GM04504 (cell line): ENCODE measurements around the gene DNASE2.
"Not testable (repeated sequence)": the region's sequence is repeated elsewhere in the genome, so short reads cannot be mapped to it uniquely, and the experiment has no call there.

Experiments
- DNase-seq: peaks from one replicate; pipeline ENCODE4 v3.0.0-alpha.2; 2012; ENCODE audit warnings: low read depth

DNASE2 gene

DNA sequence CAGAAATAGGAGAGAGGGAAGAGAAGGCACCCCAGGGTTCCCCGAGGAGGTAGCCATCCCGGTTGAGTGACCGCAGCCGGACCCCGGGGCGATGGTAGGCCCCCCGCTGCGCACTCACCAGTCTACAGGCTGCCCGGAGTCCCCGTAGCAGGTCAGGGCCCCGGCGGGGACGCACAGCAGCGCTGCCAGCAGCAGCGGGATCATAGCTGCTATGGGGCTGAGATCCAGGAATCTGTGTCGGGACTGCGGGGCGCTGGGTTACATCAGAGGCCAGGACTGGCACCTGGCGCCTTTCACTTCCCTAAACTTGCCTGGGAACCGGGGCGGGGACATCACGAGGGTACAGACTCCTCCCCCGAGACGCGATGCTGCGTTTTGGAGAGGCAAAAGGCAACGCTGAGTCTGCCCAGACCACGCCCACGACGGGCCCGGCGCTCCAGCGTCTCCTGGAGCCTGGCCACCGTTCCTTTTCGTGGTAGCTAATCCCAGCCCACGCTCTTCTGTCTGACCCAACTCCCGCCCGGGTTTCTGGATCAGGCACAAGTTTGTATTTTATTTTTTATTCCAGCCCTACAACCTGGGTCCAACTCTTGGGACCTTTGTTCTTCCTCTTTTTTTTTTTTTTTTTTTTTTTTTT is at the start of gene DNASE2:
DNASE2 (minus strand) TSS at position 278 of the 637 bp plus-strand sequence; CDS start at position 204, 74 bp downstream.
- peak; percentile 81 for DNase-seq

GRCh38 chr19:12930002-12930645 is 48.9 kb upstream of the DNASE2 start:
- DNase-seq = no peak

DNA sequence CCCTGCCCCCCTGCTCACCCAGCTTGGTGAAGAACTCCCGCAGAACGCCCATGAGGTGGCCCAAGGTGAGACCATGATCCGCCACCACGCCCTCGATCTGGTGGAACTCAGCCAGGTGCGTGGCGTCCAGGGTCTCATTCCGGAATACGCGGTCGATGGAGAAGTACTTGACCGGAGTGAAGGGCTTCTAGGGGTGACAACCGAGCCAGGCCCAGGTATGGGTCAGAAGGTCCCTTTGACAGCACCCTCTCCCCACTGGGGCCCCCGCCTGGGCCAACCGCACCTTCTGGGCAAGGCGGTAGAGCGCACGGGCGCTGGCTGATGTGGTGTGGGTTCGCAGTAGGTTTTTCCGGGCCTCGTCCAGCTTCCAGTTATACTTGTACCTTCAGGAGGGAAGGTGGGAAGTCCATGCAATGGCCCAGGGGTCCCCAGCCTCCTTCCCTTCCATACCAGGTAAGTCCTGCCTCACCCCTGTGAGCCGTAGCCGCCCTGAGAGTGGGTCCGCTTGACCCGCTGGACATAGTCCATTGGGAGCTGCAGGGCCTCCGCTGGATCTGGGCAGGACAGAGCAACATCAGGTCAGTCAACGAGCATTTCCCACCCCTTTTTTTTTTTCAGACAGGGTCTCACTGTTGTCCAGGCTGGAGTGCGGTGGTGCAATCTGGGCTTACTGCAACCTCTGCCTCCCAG is 43.5 kb upstream of the DNASE2 start:
- no peak for DNase-seq

DNA sequence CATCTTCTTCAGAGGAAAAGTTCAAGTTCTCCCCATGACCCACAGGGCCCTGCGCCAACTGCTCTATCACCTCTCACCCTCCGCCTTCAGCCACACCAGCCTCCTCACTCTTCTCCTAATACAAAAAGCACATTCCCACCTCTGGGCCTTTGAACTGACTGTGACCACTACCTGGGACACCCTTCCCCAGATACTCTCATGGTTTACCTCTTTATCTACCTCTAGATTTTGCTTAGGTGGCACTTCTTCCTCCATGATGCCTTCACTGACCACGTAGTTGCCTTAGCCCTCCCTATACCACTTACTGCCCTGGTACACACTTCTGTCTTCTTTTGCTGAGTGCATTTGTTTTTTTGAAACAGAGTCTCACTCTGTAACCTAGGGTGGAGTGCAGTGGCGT is 41.7 kb upstream of the DNASE2 start:
- no peak for DNase-seq

DNA sequence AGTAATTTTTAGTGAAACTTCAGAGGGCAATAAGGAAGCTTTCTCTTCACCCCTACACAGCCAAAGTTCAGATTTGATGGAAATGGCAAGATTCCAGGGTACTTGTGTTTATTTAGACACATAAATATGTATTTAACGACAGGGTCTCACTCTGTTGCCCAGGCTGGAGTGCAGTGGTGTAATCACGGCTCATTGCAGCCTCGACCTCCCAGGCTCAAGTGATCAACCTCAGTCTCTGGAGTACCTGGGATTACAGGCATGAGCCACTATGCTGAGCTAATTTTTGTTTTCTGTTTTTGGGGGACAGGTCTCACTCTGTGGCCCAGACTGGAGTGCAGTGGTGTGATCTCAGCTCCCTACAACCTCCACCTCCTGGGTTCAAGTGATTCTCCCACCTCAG is 39.8 kb upstream of the DNASE2 start:
- DNase-seq = no peak

DNA sequence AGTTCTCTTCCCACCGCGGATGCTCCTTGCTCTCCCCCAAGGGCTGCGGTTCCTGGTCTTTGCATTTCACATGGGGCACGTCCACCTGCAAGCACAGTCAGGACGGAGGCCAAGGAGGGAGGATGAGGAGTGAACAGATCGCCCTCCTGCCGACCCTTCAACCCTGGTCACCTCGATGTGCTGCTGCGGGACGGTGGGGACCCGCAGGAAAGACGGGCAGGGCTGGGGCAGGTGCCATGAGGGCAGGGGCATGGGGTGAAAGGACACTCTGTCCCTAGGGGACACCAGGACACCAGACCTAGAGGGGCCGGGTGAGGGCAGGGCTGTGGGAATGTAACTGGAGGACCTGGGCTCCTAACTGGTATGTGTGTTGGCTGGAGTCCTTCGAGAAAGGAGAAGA is 37.0 kb upstream of the DNASE2 start:
- DNase-seq = no peak

DNA sequence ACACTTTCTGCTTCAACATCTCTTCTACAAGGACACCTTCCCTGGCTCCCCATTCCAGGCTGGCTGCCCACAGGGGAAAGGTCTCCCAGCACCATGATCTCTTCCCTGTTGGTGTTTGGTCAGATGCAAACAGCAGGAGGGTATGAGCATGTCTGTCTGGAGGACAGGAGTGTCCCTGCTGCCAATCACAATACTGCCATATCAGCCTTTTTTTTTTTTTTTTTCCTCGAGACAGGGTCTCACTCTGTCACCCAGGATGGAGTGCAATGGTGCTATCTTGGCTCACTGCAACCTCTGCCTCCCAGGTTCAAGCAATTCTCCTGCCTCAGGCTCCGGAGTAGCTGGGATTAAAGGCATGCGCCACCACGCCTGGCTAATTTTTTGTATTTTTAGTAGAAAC is 34.6 kb upstream of the DNASE2 start:
- DNase-seq = not testable (repeated sequence)

- peak; percentile 28 for DNase-seq
Measured at GRCh38 chr19:12913851-12914690, 32.8 kb upstream of the DNASE2 start.

DNA sequence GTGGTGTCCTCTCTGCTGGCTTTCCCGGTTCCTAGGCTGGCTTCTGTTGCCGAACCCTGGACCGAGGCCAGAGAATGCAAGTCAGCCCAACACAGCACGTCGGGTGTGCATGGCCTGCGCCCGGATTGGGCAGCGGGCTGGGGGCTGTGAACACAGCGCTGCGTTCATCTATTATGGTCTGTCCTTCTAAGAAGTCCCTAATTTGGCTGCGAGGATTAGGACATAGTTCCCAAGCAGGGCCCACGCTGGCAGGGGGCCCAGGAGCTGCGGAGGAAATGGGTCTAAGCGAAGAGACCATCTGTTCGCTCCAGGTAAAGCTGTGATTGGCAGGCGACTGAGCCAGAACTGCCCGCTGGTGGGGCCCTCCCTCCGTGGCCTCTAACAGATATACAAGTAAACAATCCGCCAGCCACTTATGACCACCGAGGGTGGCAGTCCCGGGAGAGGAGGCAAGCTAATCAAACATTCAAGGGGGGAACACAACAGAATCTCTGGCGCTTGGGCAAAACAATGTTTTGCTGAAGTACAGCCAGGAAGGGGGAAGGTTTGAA is 31.8 kb upstream of the DNASE2 start:
- peak; percentile 24 for DNase-seq

GRCh38 chr19:12912571-12912970 is 31.3 kb upstream of the DNASE2 start:
- DNase-seq = no peak

- no peak for DNase-seq
Measured at GRCh38 chr19:12907166-12907565, 25.9 kb upstream of the DNASE2 start.

DNA sequence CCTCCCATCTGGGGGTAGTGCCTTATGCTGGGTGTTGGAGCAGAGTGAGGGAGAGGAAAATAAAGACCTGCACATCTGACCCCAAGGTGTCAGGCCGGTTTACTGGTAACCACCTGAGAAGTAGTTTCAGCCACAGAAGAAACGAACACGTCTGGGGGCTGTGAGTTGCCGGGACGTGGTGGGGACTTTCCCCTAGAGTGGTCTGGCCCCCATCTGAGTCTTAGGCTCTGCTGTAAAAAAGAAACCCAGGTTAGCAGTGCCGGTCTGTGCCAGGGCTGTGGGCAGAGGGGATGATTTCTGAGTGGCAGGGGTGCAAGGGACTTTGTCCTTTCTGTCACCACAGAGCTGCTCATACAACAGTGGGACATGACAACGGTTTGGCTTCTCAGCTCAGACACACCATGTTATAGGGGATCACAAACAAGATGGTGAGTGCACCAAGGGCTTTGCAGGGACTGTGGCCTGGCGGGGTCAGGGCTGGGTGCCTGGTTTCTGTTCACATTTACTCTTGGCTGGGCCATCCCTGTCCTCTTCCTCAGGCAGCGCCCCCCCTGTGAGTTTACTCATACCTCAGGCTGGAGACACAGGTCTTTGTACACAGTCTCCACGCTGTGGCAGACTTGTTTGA is 18.8 kb upstream of the DNASE2 start:
- DNase-seq = no peak

- DNase-seq = no peak
Measured at GRCh38 chr19:12896460-12896859, 15.2 kb upstream of the DNASE2 start.

DNA sequence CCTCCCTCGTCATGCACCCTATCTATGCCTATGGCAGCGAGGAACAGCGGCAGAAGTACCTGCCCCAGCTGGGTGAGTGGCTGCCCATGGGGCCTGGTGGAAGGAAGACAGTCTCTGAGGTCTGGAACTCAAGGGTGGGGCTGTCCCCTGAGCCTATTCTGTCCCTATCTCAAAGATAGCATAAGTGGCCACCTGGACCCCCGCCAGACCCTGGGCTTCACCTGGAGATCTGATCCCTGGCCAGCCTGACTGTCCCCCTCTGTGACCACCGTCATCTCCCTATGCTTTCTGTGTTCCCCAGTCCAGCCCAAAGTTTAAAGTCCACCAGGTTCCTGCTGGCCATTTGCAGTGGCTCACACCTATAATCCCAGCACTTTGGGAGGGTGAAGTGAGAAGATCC is 12.3 kb upstream of the DNASE2 start:
- DNase-seq = no peak

GRCh38 chr19:12891553-12892021 is 10.3 kb upstream of the DNASE2 start:
- DNase-seq = no peak

DNA sequence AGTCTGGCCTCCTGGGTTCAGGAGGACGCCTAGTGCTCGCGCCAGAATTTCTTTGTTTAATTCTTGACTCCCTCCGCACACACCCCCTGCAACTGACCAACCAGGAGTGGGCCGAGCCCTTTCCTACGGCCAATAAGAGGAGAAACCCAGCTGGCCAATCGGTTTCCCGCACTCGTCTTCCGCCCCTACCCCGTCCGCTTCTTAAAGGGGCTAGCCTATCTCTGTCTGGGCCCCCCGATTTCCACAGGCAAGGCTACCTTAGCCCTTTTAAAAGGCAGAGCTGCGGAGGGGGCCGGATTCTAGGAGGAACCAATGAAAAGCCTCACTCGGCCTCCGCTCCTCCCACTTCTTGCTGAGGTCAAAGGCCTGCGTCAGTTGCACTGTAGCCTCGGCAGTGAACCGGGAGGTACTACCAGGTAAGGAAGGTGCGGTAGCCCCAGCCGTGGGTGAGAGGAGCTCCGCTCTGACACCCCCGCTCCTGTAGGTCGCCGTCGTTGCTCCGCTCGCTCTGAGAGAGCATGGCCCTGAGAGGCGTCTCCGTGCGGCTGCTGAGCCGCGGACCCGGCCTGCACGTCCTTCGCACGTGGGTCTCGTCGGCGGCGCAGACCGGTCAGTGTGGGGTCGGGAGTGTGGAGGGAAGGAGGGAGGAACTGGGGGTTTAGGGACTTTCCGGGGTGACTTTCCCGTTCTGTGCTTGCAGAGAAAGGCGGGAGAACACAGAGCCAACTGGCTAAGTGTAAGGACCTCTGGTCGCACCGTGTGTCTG is 9.7 kb upstream of the DNASE2 start, which contains the start of gene GCDH:
GCDH (plus strand) TSS at position 374 of the 766 bp plus-strand sequence; CDS start at position 519, 145 bp downstream.
- DNase-seq = peak; percentile 98

GRCh38 chr19:12890299-12890786 is 9.1 kb upstream of the DNASE2 start:
- DNase-seq = not testable (repeated sequence)

GRCh38 chr19:12888006-12888603 is 6.9 kb upstream of the DNASE2 start:
- DNase-seq = no peak

- no peak for DNase-seq
Measured at GRCh38 chr19:12886969-12887747, 5.9 kb upstream of the DNASE2 start, which contains the start of gene KLF1. Gene KLF1 (minus strand): TSS chr19:12887201. CDS start chr19:12887140, 61 bp downstream.
